Measurements from ENCODE around the gene SUCO. TPM values are rescaled to one million over a fixed set of nuclear protein-coding genes. Genes with fewer than 3 reads are reported as not detected.

SUCO gene
- total and polyA plus RNA-seq, 2 of the 8 experiments (the other 6 are each of a cell fraction or from before 2014, with no cell fraction given), result 8.3 to 35.8 TPM

GRCh38 chr1:172612478-172612877 lies 79.5 kb downstream of the SUCO start:
- Histone ChIP-seq H4K5ac (ENCODE audit: insufficient read length, low read depth, low read length) (no peak overlapping the region), H3K18ac (ENCODE audit: extremely low read depth, low read length) (no peak overlapping the region), H3K79me1 (ENCODE audit: low read depth, low read length) (no peaks in the 10 kb centered on the region), H3K36me3 (ENCODE audit: control insufficient read depth in 2 of 4, insufficient read depth in 4 of 4, low read length in 3 of 4) (peaks cover 4 to 21% (median 11%) of the 10 kb centered on the region in 4 experiments; a peak in 6 of 8 replicates), H3K56ac (replicated peaks; ENCODE audit: insufficient read length, low read depth, low read length) (no peak overlapping the region), H2BK20ac (ENCODE audit: low read length) (no peak overlapping the region), H3K14ac (ENCODE audit: insufficient read length) (no peak overlapping the region), H2AFZ (ENCODE audit: low read length) (no peak overlapping the region), H3K79me2 (ENCODE audit: control insufficient read depth in 1 of 2, insufficient read depth in 2 of 2, low read length in 2 of 2) (no peaks in the 10 kb centered on the region), H3K4me2 (ENCODE audit: insufficient read depth in 1 of 2, low read depth in 2 of 2, low read length in 2 of 2) (no peak overlapping the region), H3K4me3 (ENCODE audit: extremely low read depth in 1 of 4, insufficient read depth in 2 of 4, low read depth in 3 of 4, low read length in 4 of 4) (no peak overlapping the region), H3K23ac (ENCODE audit: insufficient read length) (no peak overlapping the region), H4K20me1 (replicated peaks in 1 of 2; ENCODE audit: control insufficient read depth in 1 of 2, insufficient read depth in 2 of 2, low read length in 2 of 2) (no peaks in the 10 kb centered on the region), H3K9me3 (ENCODE audit: insufficient read depth in 2 of 2, low read depth in 1 of 2, low read length in 1 of 2) (peaks cover 4 to 8% of the 10 kb centered on the region in 2 experiments; a peak in 1 of 4 replicates), H3K9ac (replicated peaks in 1 of 4; ENCODE audit: extremely low read depth in 1 of 4, low read depth in 3 of 4, low read length in 3 of 4) (no peak overlapping the region), H3K27ac (ENCODE audit: low read depth, low read length) (no peak overlapping the region), H4K91ac (replicated peaks; ENCODE audit: insufficient read length, low read length) (no peak overlapping the region), H2AK5ac (ENCODE audit: low read depth, low read length) (no peak overlapping the region), H3K27me3 (replicated peaks in 1 of 4; ENCODE audit: control insufficient read depth in 3 of 4, extremely low read depth in 1 of 4, insufficient read depth in 3 of 4, low read length in 3 of 4) (no peaks in the 10 kb centered on the region), H3K23me2 (ENCODE audit: low read depth, low read length) (no peaks in the 10 kb centered on the region), H4K8ac (ENCODE audit: extremely low read depth, insufficient read depth, low read length) (no peak overlapping the region), H2BK15ac (ENCODE audit: low read length) (no peak overlapping the region), H3K4ac (replicated peaks; ENCODE audit: insufficient read length, low read depth, low read length) (no peak overlapping the region), H2BK12ac (ENCODE audit: low read depth, low read length) (no peak overlapping the region), H3K4me1 (replicated peaks in 1 of 4; ENCODE audit: control insufficient read depth in 3 of 4, insufficient read depth in 4 of 4, low read length in 3 of 4) (no peaks in the 10 kb centered on the region), H2BK5ac (ENCODE audit: low read depth, low read length) (no peak overlapping the region), H2BK120ac (replicated peaks; ENCODE audit: low read depth, low read length) (no peak overlapping the region)
- DNase-seq (ENCODE audit: low read depth in 1 of 2, low spot score in 2 of 2) (no peak), FAIRE-seq (no peak)
- ChIA-PET CTCF (ENCODE audit: partially characterized antibody) (interaction anchor here (3.6 kb wide), 1 partner anchor 114 kb away, joined by 38 read pairs; no protein-coding TSS in a partner anchor), POLR2A (ENCODE audit: partially characterized antibody) (no interaction called here)
- TF ChIP-seq TCF12 (IDR thresholded peaks at IDR 0.05; ENCODE audit: low read depth, low read length) (no peak), SUZ12 (IDR thresholded peaks at IDR 0.05; ENCODE audit: low read length) (no peak), RXRA (IDR thresholded peaks at IDR 0.05; ENCODE audit: insufficient read depth, low read depth, low read length) (no peak), CHD1 (IDR thresholded peaks at IDR 0.05; ENCODE audit: low read depth, low read length) (no peak), POLR2A (IDR thresholded peaks at IDR 0.05; ENCODE audit: control extremely low read depth in 1 of 2, low read depth in 2 of 2, low read length in 2 of 2) (no peak), JUND (IDR thresholded peaks at IDR 0.05; ENCODE audit: low read length) (no peak), CTBP2 (IDR thresholded peaks at IDR 0.05; ENCODE audit: borderline replicate concordance, insufficient read depth, insufficient read length, low read length) (no peak), SP1 (IDR thresholded peaks at IDR 0.05; ENCODE audit: low read depth, low read length) (no peak), BCL11A (IDR thresholded peaks at IDR 0.05; ENCODE audit: low read depth in 2 of 2, low read length in 2 of 2) (no peak), SAP30 (IDR thresholded peaks at IDR 0.05; ENCODE audit: insufficient read depth, insufficient replicate concordance, low read length) (no peak), JUN (IDR thresholded peaks at IDR 0.05; ENCODE audit: low read depth, low read length) (no peak), EGR1 (IDR thresholded peaks at IDR 0.05; ENCODE audit: borderline replicate concordance, low read depth, low read length) (no peak), ATF2 (IDR thresholded peaks at IDR 0.05; ENCODE audit: low read length) (no peak), RBBP5 (IDR thresholded peaks at IDR 0.05; ENCODE audit: borderline replicate concordance, low read depth, low read length) (no peak)
- WGBS, 2 experiments (ENCODE audit: extremely low coverage in 1 of 2, insufficient coverage in 1 of 2, insufficient read length in 1 of 2, insufficient replicate concordance in 2 of 2, low coverage in 1 of 2, low lambda C conversion rate in 2 of 2, missing lambda C conversion rate in 1 of 2), result 79% methylated on average over 2 of the region's 2 CpGs; no CpG with 5 or more reads in 1 of the 2 experiments
